NOMO-1 treated with dmso at 0.1 percent for 144 hours (cell line): ENCODE results near the gene GALNT12.

ENCODE experiments used
- DNase-seq: peaks from one replicate; lab custom pipeline; 2025; ENCODE audit not compliant: unreplicated experiment; lab: John Stamatoyannopoulos, UW

The GALNT12 gene

GRCh38 chr9:98781588-98782383 lies 25.7 kb upstream of the GALNT12 start:
- DNase-seq: no peak

DNA sequence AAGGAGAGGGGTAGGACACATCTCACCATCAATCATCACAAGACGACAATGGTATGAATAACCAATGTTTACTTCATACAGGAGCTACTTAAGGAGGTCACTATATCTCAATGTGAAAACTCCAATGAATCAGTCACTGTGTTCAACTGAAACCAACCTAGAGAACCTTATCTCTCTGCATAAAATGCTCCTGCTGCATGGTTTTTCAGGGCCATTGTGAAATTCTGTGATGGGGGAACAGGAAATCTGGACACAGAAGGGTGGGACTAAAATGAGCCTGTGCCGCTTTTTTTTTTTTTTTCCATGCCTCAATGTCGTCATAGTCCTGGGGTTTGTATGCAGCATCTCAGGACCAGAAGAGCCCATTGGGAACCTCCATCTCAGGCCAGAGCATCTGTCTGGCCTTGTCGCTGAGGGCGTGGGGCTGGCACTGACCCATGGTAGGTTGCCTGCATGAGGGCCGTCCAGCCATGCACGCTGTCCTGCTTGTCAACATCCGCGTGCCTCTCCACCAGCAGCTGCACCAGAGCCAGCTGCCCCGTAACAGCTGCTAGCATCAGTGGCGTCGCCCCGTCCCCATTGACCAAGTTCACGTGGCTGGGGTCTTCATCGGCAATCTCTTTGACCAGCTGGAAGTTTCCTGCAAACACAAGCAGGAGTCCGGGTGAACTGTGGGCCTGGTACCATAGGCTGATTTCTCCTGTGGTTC lies 23.8 kb upstream of the GALNT12 start:
- DNase-seq: no peak

DNA sequence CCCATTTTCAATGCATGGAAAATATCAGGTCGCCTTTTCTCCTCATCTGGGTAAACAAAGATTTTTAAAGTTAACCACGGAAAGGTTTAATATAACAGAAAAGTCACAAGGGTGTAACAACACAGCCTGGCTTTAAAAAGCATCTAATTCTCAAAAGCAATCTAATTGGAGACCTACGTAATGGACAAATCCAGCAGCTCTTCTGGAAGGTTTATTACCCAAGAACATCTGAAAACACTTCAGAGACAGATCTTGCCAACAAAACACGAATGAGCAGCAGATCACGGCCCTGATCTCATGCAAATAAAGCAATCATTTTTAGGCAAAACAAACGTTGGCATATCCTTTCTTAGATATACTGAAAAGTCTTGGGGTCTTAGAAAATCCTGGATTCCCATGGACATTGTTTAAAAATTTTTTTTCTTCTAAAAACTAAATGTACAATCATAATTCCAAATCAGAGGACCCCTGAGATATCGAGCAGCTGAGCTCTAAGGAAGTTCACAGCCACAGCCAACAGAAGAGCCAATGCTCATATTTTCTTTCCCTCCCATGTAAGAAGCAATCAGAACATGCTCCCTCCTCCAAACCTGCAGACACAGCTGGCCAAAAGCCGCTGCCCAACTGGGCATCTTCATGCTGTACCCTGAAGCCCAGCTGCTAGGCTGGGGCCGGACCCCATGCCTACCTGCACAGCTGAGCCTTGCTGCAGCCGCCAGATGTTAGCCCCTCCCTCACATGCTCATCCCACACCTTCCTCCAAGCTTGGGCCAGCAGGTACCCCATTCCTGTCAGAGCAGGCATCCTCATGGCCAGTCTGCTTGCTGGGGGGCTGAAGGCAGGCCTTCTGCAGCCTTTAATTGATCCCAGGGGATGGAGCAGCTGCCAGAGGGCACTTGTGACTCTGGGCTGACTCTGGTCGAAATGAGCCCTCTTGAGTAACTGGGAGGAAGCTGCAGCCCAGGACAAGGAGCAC lies 22.4 kb upstream of the GALNT12 start:
- no peak for DNase-seq

GRCh38 chr9:98786750-98787510 lies 20.5 kb upstream of the GALNT12 start:
- no peak for DNase-seq

DNA sequence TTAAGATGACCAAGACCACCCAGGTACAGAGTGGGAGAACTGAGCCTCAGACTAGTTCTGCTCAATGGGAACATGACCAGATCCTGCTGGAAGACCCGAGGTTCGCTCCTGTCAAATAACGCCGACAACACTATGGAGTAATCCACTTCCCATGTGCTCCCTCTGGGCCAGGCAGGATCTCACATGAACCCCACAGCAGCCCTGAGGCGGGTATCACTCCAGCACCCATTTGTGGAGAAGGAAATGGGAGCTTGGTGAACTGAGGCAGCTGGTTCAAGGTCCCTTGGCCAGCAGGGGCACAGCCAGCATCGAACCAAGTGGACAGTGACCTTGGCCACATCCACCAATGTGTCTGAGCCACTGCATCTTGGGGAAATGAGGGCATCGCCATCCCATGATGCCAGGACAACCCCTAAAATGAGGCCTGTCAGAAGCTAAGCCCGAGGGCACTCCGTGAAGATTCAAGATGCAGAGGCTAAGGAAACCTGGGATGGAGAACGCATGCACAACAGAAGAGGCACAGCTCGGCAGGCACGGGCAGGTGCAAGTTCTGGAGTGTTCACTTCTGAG lies 19.6 kb upstream of the GALNT12 start:
- no peak for DNase-seq

DNA sequence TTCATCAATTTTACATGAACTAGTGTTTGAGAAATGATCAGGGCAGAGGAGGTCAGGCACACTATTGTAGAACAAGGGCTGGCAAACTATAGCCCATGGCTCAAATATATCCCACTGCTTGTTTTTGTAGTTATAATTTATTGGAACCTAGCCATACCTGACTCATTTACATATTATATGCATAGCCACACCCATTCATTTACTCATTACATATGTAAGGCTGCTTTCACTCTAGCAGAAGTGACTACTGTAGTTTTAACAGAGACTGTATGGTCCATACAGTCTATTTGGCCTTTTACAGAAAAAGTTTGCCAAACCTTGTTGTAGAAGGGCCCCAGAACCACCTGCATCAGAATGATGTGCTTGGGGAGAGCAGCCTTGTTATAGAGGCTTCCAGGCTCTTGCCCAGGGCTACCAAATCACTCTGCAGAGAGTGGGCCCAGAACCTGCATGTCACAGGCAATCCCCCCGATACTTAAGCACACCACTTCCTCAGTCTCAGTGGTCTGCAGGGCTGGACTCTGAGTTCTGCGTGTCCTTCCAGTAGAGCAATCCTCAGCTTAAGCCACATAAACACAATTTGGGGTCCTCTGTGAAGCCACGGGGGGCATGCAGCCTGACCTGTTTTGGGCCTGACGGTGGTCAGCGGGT lies 17.9 kb upstream of the GALNT12 start:
- no peak for DNase-seq

GRCh38 chr9:98790134-98790841 lies 17.2 kb upstream of the GALNT12 start:
- DNase-seq: no peak

DNA sequence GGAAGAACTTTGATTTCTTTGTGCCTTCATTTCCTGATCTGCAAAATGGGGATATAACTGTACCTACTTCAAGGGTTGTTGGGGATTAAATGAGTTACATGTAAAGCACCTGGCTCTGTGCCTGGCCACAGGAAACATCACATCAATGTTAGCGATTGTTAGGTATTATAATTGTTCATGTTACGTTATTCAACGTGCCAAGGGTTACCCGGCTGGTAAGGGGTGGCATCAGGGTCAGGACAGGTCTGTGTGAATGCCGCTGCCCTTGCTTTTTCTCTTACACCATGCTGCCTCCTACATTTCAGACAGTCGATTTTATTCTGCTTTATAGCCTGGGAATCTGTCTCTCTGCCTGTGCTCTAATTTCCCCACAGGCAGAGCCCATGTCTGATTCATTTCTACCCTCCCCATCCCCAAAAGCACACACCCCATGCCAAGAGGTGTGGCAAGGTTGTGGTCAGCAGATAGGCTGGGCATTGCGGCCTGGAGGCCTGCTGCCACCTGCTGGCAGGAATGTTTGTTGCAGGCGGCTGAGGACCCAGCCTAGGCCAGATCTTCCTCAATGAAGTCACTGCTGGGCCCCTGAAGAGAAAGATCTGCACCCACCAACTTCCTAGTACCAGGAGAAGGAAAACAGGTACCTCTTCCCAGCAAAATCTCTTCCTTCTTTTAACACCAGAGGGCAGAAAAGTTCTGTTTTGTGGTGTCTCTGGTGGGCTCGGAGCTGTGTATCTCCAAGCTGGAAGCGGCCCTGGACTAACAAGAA lies 16.4 kb upstream of the GALNT12 start:
- DNase-seq: peak; percentile 75

- DNase-seq: no peak
These were observed 15.6 kb upstream of the GALNT12 start for GRCh38 chr9:98791608-98792490.

- no peak for DNase-seq
These were observed 14.4 kb upstream of the GALNT12 start for GRCh38 chr9:98793031-98793430.

- no peak for DNase-seq
These were observed 12.7 kb upstream of the GALNT12 start for GRCh38 chr9:98794802-98795201.

DNA sequence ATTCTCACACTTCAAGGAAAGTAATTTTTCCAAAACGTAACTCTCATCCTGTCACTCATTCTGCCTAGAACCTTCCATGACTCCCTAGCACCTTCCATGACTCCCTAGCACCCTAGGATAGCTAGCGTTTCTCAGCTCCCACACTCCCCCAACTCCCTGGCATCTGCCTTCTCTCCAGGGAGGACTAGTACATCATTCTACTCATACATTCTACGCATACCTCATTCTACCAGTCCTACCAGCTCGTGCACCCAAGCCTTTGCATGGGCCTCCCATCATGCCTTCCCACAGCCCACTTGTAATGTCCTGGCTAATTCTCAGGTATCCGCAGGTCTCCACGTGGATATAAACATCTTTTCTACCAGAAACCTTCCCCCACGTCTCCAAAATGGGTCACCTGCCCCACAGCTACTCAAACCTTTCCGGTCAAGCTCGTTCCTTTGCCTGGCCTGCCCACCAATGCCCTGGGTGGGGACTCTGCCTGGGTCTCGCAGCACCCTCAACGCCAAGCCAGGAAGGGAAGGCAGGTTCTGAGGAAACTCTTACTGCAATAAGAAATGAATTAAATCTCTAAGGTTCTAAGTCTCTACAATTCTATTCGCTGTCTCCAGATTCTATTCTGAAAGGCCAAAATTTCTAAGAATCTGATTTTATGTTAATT lies 12.0 kb upstream of the GALNT12 start:
- DNase-seq: no peak

GRCh38 chr9:98795970-98796363 lies 11.5 kb upstream of the GALNT12 start:
- no peak for DNase-seq

DNA sequence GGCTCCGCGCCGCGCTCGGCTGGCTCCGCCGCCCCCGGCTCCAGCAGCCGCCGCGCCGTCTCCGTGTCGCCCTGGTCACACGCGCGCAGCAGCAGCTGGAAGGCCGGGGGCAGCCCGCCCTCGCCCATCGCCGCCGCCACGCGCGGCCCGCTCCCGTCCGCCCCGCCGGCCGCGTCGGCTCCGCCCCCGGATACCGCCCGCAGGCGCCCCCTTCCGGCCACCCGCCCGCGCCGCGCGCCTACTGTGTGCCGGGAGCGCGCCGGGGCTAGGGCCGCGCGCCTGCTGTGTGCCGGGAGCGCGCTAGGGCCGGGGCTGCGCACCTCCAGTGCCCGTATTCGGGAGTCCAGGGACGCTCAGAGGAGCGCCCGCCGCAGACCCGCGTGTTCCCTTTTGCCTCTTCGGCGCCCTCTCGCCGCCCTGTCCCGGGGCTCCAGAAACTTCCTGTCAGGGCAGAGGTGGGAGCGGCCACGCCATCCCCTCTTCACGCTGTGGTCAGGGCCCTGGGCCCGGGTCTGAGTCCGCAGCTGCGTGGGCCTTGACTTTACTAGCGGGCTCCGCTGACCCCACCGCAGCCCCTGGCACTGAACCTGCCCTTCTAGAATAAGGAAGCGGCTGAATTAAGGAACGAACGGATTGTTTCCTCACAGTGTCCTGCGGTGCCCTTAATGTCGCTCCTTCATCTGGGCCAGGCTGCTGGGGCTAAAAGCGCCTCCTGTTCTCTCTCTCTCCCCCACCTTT lies 10.9 kb upstream of the GALNT12 start, which contains the start of gene ANKS6:
TSS of gene ANKS6 (minus strand) at position 192 of the 738 bp plus-strand sequence. CDS start at position 128, 64 bp downstream.
- peak; percentile 77 for DNase-seq

DNA sequence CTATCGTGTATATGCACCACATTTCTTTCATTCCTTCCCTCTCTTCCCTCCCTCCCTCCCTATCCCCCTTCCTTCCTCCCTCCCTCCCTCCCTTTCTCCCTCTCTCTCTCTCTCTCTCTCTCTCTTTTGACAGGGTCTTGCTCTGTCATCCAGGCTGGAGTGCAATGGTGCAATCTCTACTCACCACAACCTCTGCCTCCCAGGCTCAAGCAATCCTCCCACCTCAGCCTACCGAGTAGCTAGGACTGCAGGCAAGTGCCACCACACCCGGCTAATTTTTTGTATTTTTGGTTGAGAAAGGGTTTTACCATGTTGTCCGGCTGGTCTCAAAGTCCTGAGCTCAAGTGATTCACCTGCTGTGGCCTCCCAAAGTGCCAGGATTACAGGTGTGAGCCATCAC lies 10.0 kb upstream of the GALNT12 start:
- DNase-seq: no peak

GRCh38 chr9:98798254-98798653 lies 9.2 kb upstream of the GALNT12 start:
- DNase-seq: no peak
